ENCODE measurements around the gene SCMH1.
"Not testable (repeated sequence)": the region's sequence is repeated elsewhere in the genome, so short reads cannot be mapped to it uniquely, and the experiment has no call there.

The SCMH1 gene

DNA sequence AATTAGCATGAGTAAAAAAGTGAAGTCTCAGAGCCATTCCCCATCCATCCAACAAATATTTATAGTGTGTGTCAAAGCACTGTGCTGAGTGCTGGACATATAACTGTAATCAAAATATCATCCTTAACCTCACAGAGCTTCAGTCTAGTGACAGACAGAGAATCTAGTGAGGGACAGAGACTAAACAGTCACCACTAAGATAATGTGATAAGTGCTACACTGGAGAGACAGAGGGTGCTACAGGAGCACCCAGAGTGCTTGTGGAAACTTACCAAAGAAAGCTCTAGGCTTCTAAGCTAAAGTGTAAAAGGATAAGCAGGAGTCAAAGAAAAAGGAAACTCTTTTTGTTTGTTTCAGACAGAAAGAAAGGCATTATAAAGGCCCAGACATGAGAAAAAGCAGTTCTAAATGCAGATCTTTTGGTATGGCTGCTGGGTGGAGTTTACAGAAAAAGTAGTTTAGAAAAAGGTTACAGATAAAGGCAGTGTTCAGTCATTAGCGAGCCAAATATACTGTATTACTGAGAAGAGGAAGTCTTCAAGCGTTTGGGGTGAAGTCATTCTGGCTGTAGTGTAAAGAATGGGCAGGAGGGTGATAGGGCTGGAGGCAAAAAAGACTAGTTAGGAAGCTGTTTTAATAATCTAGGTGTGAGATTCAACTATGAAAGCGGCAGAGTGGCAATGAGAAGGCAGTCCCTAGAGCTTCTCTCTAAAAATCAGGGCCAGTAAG, 83.8 kb downstream of the SCMH1 start:
- in situ Hi-C loops (cut with MboI; ENCODE audit: low sequenced_read_pairs): no loop called here

DNA sequence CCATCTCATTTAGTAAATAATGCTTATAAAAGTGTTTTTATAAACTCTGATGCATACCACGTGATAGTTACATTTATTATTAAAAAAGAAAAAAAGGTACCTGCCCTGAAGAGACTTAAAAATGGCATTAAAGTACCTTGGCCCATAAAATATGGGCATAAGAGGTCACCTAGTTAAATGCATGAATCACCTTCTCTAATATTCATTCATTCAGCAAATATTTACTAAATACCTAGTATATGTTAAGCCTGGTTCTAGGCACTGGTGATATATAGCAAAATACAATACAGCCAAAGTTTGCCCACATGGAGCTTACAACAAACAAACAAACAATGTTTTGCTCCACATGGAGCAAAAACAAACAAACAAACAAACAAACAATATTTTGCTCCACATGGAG, 87.0 kb downstream of the SCMH1 start:
- in situ Hi-C loops (cut with MboI; ENCODE audit: low sequenced_read_pairs): no loop called here

GRCh38 chr1:41153750-41154274, 88.3 kb downstream of the SCMH1 start:
- in situ Hi-C loops (cut with MboI; ENCODE audit: low sequenced_read_pairs): no loop called here

DNA sequence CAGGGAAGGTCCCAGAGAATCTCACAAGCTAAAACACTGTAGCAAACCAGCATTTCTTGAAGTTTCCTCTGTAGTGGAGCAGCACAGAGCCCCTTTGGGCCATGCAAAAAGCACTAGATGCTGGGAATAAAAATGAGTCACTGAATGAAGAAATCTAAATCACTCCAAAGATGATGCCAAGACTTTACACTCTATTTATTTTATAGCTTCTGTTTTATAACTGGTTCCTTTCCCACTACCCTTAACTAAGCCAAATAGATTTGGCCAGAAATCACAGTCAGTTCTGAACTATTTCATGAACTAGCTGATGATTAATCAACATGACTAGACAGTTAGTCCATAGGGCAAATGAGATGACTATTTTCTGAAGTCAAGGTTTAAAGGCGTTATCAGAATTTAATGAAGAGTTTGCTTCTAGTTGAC, 89.5 kb downstream of the SCMH1 start:
- in situ Hi-C loops (cut with MboI; ENCODE audit: low sequenced_read_pairs): no loop called here

- in situ Hi-C loops (cut with MboI; ENCODE audit: low sequenced_read_pairs): no loop called here
These were observed 90.3 kb downstream of the SCMH1 start for GRCh38 chr1:41151846-41152245.

DNA sequence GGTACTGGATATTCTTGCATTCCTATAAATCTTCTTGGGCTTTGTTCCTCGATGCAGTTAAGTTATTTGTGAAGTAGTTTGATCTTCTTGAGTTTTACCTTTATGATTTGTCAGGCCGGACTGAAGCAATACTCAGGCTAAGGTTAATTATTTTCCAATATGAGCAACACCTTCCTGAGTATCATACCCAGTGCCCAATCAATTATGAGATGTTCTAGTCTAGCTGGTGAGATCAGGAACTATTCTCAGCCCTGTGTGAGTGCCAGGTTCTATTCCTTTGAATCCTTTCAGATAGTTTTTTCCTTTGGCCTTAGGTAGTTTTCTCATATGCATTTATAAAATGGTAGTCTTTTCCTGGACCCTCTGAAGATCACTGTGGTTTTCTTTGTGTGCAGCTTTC, 92.5 kb downstream of the SCMH1 start:
- in situ Hi-C loops (cut with MboI; ENCODE audit: low sequenced_read_pairs): no loop called here

GRCh38 chr1:41144285-41144684, 97.8 kb downstream of the SCMH1 start:
- in situ Hi-C loops (cut with MboI; ENCODE audit: low sequenced_read_pairs): no loop called here

DNA sequence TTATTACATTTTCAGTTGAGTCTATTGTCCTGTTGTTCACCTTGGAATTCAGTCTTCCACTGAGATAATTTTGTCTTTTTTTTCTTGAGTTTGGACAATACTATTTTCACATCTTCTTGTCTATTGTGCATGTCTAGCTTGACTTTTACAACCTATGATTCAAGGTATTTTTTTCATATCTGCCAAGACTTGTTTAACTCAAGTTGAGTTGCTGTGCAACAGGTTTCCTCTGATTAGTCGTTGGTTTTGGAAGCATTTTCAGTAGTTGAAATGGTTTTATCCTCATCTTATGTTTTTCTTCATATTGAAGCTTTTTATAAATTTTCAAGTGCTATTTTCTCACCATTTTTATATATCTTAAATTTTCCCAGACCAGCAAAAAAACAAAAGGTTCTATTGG, 103.6 kb downstream of the SCMH1 start:
- in situ Hi-C loops (cut with MboI; ENCODE audit: low sequenced_read_pairs): no loop called here

DNA sequence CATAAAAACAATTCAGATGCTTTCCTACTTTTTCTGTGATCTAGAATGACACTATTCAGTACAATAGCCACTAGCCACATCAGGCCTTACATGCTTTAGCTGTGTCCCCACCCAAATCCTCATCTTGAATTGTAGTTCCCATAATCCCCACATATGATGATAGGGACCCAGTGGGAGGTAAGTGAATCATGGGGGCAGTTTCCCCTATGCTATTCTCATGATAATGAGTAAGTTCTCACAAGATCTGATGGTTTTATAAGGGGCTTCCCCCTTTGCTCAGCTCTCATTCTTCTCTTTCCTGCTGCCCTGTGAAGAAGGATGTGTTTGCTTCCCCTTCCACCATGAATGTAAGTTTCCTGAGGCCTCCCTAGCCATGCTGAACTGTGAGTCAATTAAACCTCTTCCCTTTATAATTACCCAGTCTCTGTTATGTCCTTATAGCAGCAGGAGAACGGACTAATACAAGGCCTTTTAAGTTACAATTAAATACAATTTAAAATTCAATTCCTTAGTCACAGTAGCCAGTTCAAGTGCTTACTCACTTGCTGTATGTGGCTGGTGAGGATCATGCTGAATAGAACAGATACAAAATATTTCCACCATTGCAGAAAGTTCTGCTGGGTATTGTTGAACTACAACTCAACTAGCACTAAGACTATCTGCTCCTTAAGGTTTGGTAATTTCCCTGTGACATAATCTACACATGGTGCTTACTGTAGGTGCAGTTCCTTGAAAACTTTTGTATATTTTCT, 106.7 kb downstream of the SCMH1 start:
- in situ Hi-C loops (cut with MboI; ENCODE audit: low sequenced_read_pairs): no loop called here

- in situ Hi-C loops (cut with MboI; ENCODE audit: low sequenced_read_pairs): not testable (repeated sequence)
These were observed 107.8 kb downstream of the SCMH1 start for GRCh38 chr1:41134325-41134724.

- in situ Hi-C loops (cut with MboI; ENCODE audit: low sequenced_read_pairs): no loop called here
These were observed 119.1 kb downstream of the SCMH1 start for GRCh38 chr1:41122851-41123518.

GRCh38 chr1:41122148-41122547, 120.0 kb downstream of the SCMH1 start:
- in situ Hi-C loops (cut with MboI; ENCODE audit: low sequenced_read_pairs): no loop called here

GRCh38 chr1:41118645-41119044, 123.5 kb downstream of the SCMH1 start:
- in situ Hi-C loops (cut with MboI; ENCODE audit: low sequenced_read_pairs): no loop called here

- in situ Hi-C loops (cut with MboI; ENCODE audit: low sequenced_read_pairs): not testable (repeated sequence)
These were observed 124.9 kb downstream of the SCMH1 start for GRCh38 chr1:41117241-41117640.

DNA sequence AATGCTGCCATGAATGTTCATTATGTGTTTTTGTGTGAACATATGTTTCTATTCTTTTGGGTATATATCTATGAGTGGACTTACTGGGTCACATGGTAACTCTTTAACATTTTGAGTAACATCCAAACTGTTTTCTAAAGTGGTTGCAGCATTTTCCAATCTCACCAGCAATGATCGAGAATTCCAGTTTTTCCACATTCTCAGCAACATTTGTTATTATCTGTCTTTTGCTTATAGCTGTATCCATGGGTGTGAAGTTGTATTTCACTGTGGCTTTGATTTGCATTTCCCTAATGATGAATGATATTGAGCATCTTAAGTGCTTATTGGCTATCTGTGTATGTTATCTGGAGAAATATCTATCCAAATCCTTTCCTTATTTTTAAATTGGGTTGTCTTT, 131.4 kb downstream of the SCMH1 start:
- in situ Hi-C loops (cut with MboI; ENCODE audit: low sequenced_read_pairs): no loop called here

DNA sequence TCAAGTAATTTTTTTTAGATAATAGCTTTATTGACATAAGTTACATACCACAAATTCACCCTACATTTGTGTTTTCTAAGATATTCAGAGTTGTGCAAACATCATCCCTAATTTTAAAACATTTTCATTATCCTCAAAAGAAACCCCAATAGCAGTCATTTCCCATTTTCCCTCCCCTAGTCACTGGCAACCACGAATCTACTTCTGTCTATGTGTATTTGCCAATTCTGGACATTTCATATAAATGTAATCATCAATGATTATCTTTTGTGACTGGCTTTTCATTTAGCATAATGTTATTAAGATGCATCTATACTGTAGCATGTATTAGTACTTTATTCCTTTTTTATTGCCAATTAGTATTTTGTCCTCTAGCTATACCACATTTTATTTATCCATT, 131.8 kb downstream of the SCMH1 start:
- in situ Hi-C loops (cut with MboI; ENCODE audit: low sequenced_read_pairs): no loop called here

GRCh38 chr1:41109310-41110197, 132.6 kb downstream of the SCMH1 start:
- in situ Hi-C loops (cut with MboI; ENCODE audit: low sequenced_read_pairs): no loop called here

GRCh38 chr1:41108696-41109275, 133.3 kb downstream of the SCMH1 start:
- in situ Hi-C loops (cut with MboI; ENCODE audit: low sequenced_read_pairs): no loop called here

DNA sequence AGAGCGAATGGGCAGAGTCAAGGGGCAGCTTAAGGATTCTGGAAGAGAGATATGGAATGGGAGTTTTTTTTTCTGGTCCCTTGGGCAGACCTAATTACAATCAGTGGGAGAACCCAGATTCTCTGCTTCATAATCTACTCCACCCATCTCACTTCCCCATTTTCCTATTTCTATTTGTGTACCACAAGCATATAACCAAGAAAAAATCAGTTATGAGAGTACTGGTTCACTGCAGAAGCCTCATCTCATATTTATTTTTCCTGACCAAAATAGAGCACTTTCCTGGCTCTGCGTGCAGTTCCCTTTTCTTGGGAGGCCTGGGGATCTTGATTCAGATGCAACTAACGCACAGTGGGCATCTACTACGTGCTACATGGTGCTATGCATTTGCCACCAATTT, 138.3 kb downstream of the SCMH1 start:
- in situ Hi-C loops (cut with MboI; ENCODE audit: low sequenced_read_pairs): no loop called here

- in situ Hi-C loops (cut with MboI; ENCODE audit: low sequenced_read_pairs): no loop called here
These were observed 139.5 kb downstream of the SCMH1 start for GRCh38 chr1:41102653-41103052.

Measured in HL-60/S4 (cell line).